Liver (tissue), 9 donors: Measurements from ENCODE around the gene FUBP1. TPM values are rescaled to one million over a fixed set of nuclear protein-coding genes. Genes with fewer than 3 reads are reported as not detected.
A peak's percentile ranks its signal among the peaks of the same experiment; 100 is the strongest.

Experiments
- DNase-seq: peaks from one replicate; pipeline ENCODE4 v3.0.0-alpha.2; 2017; ENCODE audit warnings: low spot score
- H3K27ac ChIP-seq, 2 donors: one replicate each; pipeline ENCODE4 v1.7.0; 2013; ENCODE audit warnings: inconsistent platforms in 2 of 2, low read length in 2 of 2, control low read depth in 1 of 2, low read depth in 1 of 2, mild to moderate bottlenecking in 1 of 2
- H3K27me3 ChIP-seq, 4 donors: one replicate each; pipeline versions ENCODE4 v1.6.1 to v1.7.0; 2013; ENCODE audit warnings: low read length in 3 of 4, inconsistent platforms in 1 of 4, mild to moderate bottlenecking in 1 of 4, moderate library complexity in 1 of 4; ENCODE audit not compliant: control insufficient read depth in 4 of 4, insufficient read depth in 4 of 4
- H3K36me3 ChIP-seq, 4 donors: one replicate each; pipeline versions ENCODE4 v1.6.1 to v1.7.0; 2013; ENCODE audit warnings: low read length in 3 of 4, mild to moderate bottlenecking in 3 of 4, low read depth in 1 of 4, moderate library complexity in 1 of 4; ENCODE audit not compliant: control insufficient read depth in 4 of 4, insufficient read depth in 3 of 4
- H3K4me1 ChIP-seq, 4 donors: one replicate each; pipeline versions ENCODE4 v1.6.1 to v1.7.0; 2013; ENCODE audit warnings: low read length in 3 of 4, mild to moderate bottlenecking in 3 of 4, moderate library complexity in 1 of 4; ENCODE audit not compliant: control insufficient read depth in 4 of 4, insufficient read depth in 4 of 4
- H3K4me3 ChIP-seq, 3 donors: one replicate each; pipeline versions ENCODE4 v1.6.1 to v1.7.0; 2013; ENCODE audit warnings: low read length in 3 of 3, control low read depth in 1 of 3, low read depth in 1 of 3, mild to moderate bottlenecking in 1 of 3
- H3K9ac ChIP-seq, 2 donors: one replicate each; pipeline ENCODE4 v1.7.0; 2013; ENCODE audit warnings: low read length in 2 of 2, mild to moderate bottlenecking in 2 of 2, moderate library complexity in 2 of 2, control low read depth in 1 of 2, low read depth in 1 of 2
- H3K9me3 ChIP-seq, 4 donors: one replicate each; pipeline versions ENCODE4 v1.6.1 to v1.7.0; 2013; ENCODE audit warnings: low read length in 3 of 4; ENCODE audit not compliant: control insufficient read depth in 4 of 4
- ATF3 ChIP-seq: IDR thresholded peaks from 2 replicates; pipeline ENCODE4 v1.6.1; 2016; ENCODE audit warnings: antibody characterized with exemption
- CTCF ChIP-seq: fragments of 150-350 bp; IDR thresholded peaks from 2 replicates; pipeline ENCODE4 v1.5.1; 2017; ENCODE audit warnings: improper control_type of control experiment, low read depth, low read length; ENCODE audit not compliant: missing input control
- EGR1 ChIP-seq, 2 donors: IDR thresholded peaks; 2 replicates each; pipeline ENCODE4 v1.6.1; 2016 to 2018; ENCODE audit warnings: antibody characterized with exemption in 2 of 2, low read depth in 2 of 2
- FOXA2 ChIP-seq: IDR thresholded peaks from 2 replicates; pipeline ENCODE4 v1.6.1; 2016; ENCODE audit warnings: antibody characterized with exemption
- GABPA ChIP-seq, 2 donors: IDR thresholded peaks in 1 of 2; conservative IDR thresholded peaks in 1 of 2; 2 replicates each; pipeline ENCODE4 v1.6.1; 2016; ENCODE audit warnings: antibody characterized with exemption in 2 of 2, mild to moderate bottlenecking in 1 of 2, moderate library complexity in 1 of 2
- JUND ChIP-seq, 2 donors: IDR thresholded peaks; 2 replicates each; pipeline ENCODE4 v1.6.1; 2016; ENCODE audit warnings: antibody characterized with exemption in 2 of 2
- MAX ChIP-seq: IDR thresholded peaks from 2 replicates; pipeline ENCODE4 v1.6.1; 2016; ENCODE audit warnings: antibody characterized with exemption
- NR2F2 ChIP-seq: IDR thresholded peaks from 2 replicates; pipeline ENCODE4 v1.6.1; 2016; ENCODE audit warnings: antibody characterized with exemption
- RXRA ChIP-seq, 2 donors: IDR thresholded peaks; 2 replicates each; pipeline ENCODE4 v1.6.1; 2017 to 2018; ENCODE audit warnings: antibody characterized with exemption in 2 of 2, mild to moderate bottlenecking in 1 of 2
- SP1 ChIP-seq: IDR thresholded peaks from 2 replicates; pipeline ENCODE4 v1.6.1; 2018; ENCODE audit warnings: antibody characterized with exemption, mild to moderate bottlenecking
- TAF1 ChIP-seq: conservative IDR thresholded peaks from 2 replicates; pipeline ENCODE4 v1.6.1; 2016; ENCODE audit warnings: antibody characterized with exemption, mild to moderate bottlenecking
- YY1 ChIP-seq: IDR thresholded peaks from 2 replicates; pipeline ENCODE4 v1.6.1; 2016; ENCODE audit warnings: antibody characterized with exemption, mild to moderate bottlenecking
- ZBTB33 ChIP-seq: IDR thresholded peaks from 2 replicates; pipeline ENCODE4 v1.6.1; 2016; ENCODE audit warnings: antibody characterized with exemption
- WGBS: extraction: QIAGEN DNeasy Blood & Tissue Kit; methylation state at CpG from one replicate; pipeline ENCODE4 v1.1.7; 2013; 5-methylcytosine and 5-hydroxymethylcytosine counted together
- polyA plus RNA-seq, 2 donors: library from polyadenylated mRNA; stranded (reverse) in 1 of 2; unstranded in 1 of 2; fragments of 200-250 nt in 1 of 2; fragments of >200 nt in 1 of 2; fragmentation: Nextera tagmentation in 1 of 2; extraction: Ambion mirVana in 1 of 2; gene quantifications; one replicate each; pipeline versions ENCODE4 v1.2.1 to v1.2.3, GENCODE V29; 2013 to 2015
- total RNA-seq, 2 donors: library from RNA; depleted of rRNA; stranded (reverse); fragments of >200 nt; gene quantifications; one replicate each; pipeline ENCODE4 v1.2.3, GENCODE V29; 2014
- TF ChIP-seq, protein P1 (sequence below): IDR thresholded peaks from 2 replicates; pipeline ENCODE4 v1.6.1; 2016; ENCODE audit warnings: antibody characterized with exemption, mild to moderate bottlenecking
- donor health status: healthy.
- donor health status: healthy.
- donor health status: healthy.
- donor health status: healthy.
- donor health status: healthy.

Gene FUBP1
- total and polyA plus RNA-seq, 4 donors = 16.3 to 97.4 (median 47.2) TPM

DNA sequence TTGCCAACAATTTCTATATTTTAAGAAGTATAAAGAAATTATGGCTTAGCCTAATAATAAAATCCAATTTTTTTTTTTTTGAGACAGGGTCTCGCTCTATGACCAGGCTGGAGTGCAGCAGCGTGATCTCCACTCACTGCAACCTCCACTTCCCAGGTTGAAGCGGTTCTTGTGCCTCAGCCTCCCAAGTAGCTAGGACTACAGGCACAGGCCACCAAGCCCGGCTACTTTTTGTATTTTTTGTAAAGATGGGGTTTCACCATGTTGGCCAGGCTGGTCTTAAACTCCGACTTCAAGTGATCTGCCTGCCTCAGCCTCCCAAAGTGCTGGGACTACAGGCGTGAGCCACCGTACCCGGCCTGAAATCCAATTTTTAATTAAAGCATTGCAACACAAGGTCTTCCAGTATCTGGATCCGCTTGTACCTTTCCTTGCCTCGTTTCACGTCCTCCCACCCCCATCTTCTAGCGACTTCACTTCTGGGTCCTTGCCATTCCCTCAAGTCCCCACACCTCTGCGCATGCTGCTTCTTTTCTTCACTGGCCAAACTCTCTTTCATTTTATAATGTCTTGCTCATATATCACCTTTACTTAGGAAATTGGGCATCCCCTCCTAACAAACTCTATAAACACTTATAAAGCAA, 2.3 kb downstream of the FUBP1 start:
- Histone ChIP-seq H3K36me3 (peaks cover 0 to 3% (median 0%) of the 10 kb centered on the region in 4 donors), H3K9ac (no peak overlapping the region), H3K4me1 (peaks cover 8 to 37% (median 16%) of the 10 kb centered on the region in 4 donors), H3K9me3 (no peaks in the 10 kb centered on the region), H3K27me3 (no peaks in the 10 kb centered on the region), H3K27ac (no peak overlapping the region), H3K4me3 (peak overlapping the region in 1 of 3 donors; percentile 70)
- TF ChIP-seq YY1 = no peak
- TF ChIP-seq GABPA (IDR thresholded peaks at IDR 0.05 in 1 of 2, conservative IDR thresholded peaks at IDR 0.05 in 1 of 2) = no peak
- TF ChIP-seq MAX = no peak
- TF ChIP-seq FOXA2 = no peak
- TF ChIP-seq TAF1 = no peak
- no peak for TF ChIP-seq JUND (IDR thresholded peaks at IDR 0.05)
- TF ChIP-seq SP1 = no peak
- TF ChIP-seq NR2F2 = no peak
- no peak for TF ChIP-seq RXRA (IDR thresholded peaks at IDR 0.05)
- TF ChIP-seq ATF3 = no peak
- TF ChIP-seq EGR1 (IDR thresholded peaks at IDR 0.05; ENCODE audit: low read depth in 2 of 2) = no peak
- no peak for TF ChIP-seq ZBTB33
- no peak for TF ChIP-seq CTCF
- TF ChIP-seq, protein P1, sequence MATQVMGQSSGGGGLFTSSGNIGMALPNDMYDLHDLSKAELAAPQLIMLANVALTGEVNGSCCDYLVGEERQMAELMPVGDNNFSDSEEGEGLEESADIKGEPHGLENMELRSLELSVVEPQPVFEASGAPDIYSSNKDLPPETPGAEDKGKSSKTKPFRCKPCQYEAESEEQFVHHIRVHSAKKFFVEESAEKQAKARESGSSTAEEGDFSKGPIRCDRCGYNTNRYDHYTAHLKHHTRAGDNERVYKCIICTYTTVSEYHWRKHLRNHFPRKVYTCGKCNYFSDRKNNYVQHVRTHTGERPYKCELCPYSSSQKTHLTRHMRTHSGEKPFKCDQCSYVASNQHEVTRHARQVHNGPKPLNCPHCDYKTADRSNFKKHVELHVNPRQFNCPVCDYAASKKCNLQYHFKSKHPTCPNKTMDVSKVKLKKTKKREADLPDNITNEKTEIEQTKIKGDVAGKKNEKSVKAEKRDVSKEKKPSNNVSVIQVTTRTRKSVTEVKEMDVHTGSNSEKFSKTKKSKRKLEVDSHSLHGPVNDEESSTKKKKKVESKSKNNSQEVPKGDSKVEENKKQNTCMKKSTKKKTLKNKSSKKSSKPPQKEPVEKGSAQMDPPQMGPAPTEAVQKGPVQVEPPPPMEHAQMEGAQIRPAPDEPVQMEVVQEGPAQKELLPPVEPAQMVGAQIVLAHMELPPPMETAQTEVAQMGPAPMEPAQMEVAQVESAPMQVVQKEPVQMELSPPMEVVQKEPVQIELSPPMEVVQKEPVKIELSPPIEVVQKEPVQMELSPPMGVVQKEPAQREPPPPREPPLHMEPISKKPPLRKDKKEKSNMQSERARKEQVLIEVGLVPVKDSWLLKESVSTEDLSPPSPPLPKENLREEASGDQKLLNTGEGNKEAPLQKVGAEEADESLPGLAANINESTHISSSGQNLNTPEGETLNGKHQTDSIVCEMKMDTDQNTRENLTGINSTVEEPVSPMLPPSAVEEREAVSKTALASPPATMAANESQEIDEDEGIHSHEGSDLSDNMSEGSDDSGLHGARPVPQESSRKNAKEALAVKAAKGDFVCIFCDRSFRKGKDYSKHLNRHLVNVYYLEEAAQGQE = no peak
- DNase-seq = no peak
- 85% methylated on average over 13 of the region's 13 CpGs for WGBS

GRCh38 chr1:77975907-77976306, 3.0 kb downstream of the FUBP1 start:
- Histone ChIP-seq H3K9ac (no peak overlapping the region), H3K4me3 (no peak overlapping the region), H3K36me3 (peaks cover 0 to 3% (median 0%) of the 10 kb centered on the region in 4 donors), H3K4me1 (peaks cover 8 to 37% (median 16%) of the 10 kb centered on the region in 4 donors), H3K27me3 (no peaks in the 10 kb centered on the region), H3K9me3 (no peaks in the 10 kb centered on the region), H3K27ac (no peak overlapping the region)
- no peak for TF ChIP-seq TAF1
- no peak for TF ChIP-seq RXRA (IDR thresholded peaks at IDR 0.05)
- TF ChIP-seq FOXA2 = no peak
- DNase-seq = no peak
- 58% methylated on average over 2 of the region's 2 CpGs for WGBS
